K562 (cell line): ENCODE results near the gene ALDH3B2. TPM values are rescaled to one million over a fixed set of nuclear protein-coding genes. Genes with fewer than 3 reads are reported as not detected.
A peak's percentile ranks its signal among the peaks of the same experiment; 100 is the strongest.

Source experiments
- CEBPG ChIP-seq, 3 experiments: fragments of 200-800 bp in 1 of 3; sonication (Bioruptor generic) in 1 of 3; sonication (generic) in 1 of 3; formaldehyde crosslinking in 1 of 3; IDR thresholded peaks in 2 of 3; conservative IDR thresholded peaks in 1 of 3; 2 replicates each; pipeline versions ENCODE4 v1.6.1 to v1.8.0; 2016 to 2022; ENCODE audit warnings: missing compliant biosample characterization in 2 of 3, missing genetic modification characterization in 2 of 3, mild to moderate bottlenecking in 1 of 3, missing genetic modification reagents in 1 of 3
- CTCF ChIP-seq, 3 experiments: IDR thresholded peaks in 2 of 3; conservative IDR thresholded peaks in 1 of 3; 2 replicates each; pipeline ENCODE4 v1.5.1; 2011 to 2012; ENCODE audit warnings: low read length in 3 of 3, mild to moderate bottlenecking in 3 of 3, control low read depth in 2 of 3, improper control_type of control experiment in 1 of 3, inconsistent platforms in 1 of 3, low read depth in 1 of 3, mixed read lengths in 1 of 3, moderate library complexity in 1 of 3; ENCODE audit not compliant: insufficient read depth in 2 of 3
- GATA2 ChIP-seq: sonication (generic); formaldehyde crosslinking; IDR thresholded peaks from 2 replicates; pipeline ENCODE4 v1.4.0; 2020; ENCODE audit warnings: mild to moderate bottlenecking, missing genetic modification reagents
- HNRNPK ChIP-seq: fragments of 200-400 bp; formaldehyde crosslinking; IDR thresholded peaks from one replicate; pipeline ENCODE4 v1.6.1; 2018; ENCODE audit warnings: mild to moderate bottlenecking, low read depth, low read length; ENCODE audit not compliant: poor library complexity, severe bottlenecking
- NELFE ChIP-seq: IDR thresholded peaks from 2 replicates; pipeline ENCODE4 v1.6.1; 2011; ENCODE audit warnings: mild to moderate bottlenecking; ENCODE audit not compliant: insufficient read depth, insufficient read length
- POLR2A ChIP-seq: fragments of 450-650 bp; conservative IDR thresholded peaks from 2 replicates; pipeline ENCODE4 v1.6.1; 2016
- RAD21 ChIP-seq, 2 experiments: fragments of 250-450 bp in 1 of 2; fragments of 450-650 bp in 1 of 2; sonication (Bioruptor Pico) in 1 of 2; formaldehyde crosslinking in 1 of 2; IDR thresholded peaks in 1 of 2; conservative IDR thresholded peaks in 1 of 2; 2 replicates each; pipeline versions ENCODE4 v1.4.0 to v1.8.0; 2020 to 2022; ENCODE audit warnings: mild to moderate bottlenecking in 2 of 2, moderate library complexity in 1 of 2
- RBFOX2 ChIP-seq: fragments of 200-400 bp; formaldehyde crosslinking; IDR thresholded peaks from 2 replicates; pipeline ENCODE4 v1.6.1; 2017; ENCODE audit warnings: low read depth, mild to moderate bottlenecking, low read length, moderate library complexity
- STAT5B ChIP-seq: fragments of 250-450 bp; sonication (Bioruptor Pico); IDR thresholded peaks from 2 replicates; pipeline ENCODE4 v1.8.0; 2021; ENCODE audit warnings: mild to moderate bottlenecking, inconsistent platforms
- SUPT5H ChIP-seq: fragments of 450-650 bp; IDR thresholded peaks from 2 replicates; pipeline ENCODE4 v1.6.1; 2016
- ZNF699 ChIP-seq: fragments of 250-450 bp; sonication (Bioruptor Pico); IDR thresholded peaks from 2 replicates; pipeline ENCODE4 v1.8.0; 2021; ENCODE audit warnings: mild to moderate bottlenecking, moderate library complexity; ENCODE audit not compliant: insufficient replicate concordance
- polyA plus RNA-seq, 8 experiments: library from polyadenylated mRNA; depleted of rRNA in 4 of 8; stranded (reverse) in 5 of 8; unstranded in 3 of 8; fragments of >200 nt; fragmentation: Nextera tagmentation in 2 of 8; fragmentation: Illumina TruSeq in 1 of 8; extraction: Ambion mirVana in 2 of 8; extraction: Trizol in 1 of 8; gene quantifications; 2 replicates each; pipeline versions ENCODE4 v1.2.1 to v1.2.3, GENCODE V29; 2011 to 2014; ENCODE audit warnings: inconsistent platforms in 1 of 8, missing spikeins in 1 of 8
- total RNA-seq, 7 experiments: library from RNA; depleted of rRNA in 6 of 7; stranded (reverse); fragments of >200 nt in 6 of 7; fragmentation: Illumina TruSeq in 2 of 7; extraction: Trizol in 2 of 7; gene quantifications; 2 replicates each; pipeline versions ENCODE4 v1.2.1 to v1.2.3, GENCODE V29; 2011 to 2021; ENCODE audit warnings: low replicate concordance in 1 of 7

ALDH3B2 gene
- total and polyA plus RNA-seq, 9 of the 15 experiments (the other 6 are each of a cell fraction or from before 2014, with no cell fraction given): not detected

- TF ChIP-seq HNRNPK (no peak), GATA2 (CRISPR knock-in tag) (no peak), CTCF (IDR thresholded peaks at IDR 0.05 in 2 of 3, conservative IDR thresholded peaks at IDR 0.05 in 1 of 3; ENCODE audit: insufficient read depth in 2 of 3, low read depth in 1 of 3, low read length in 3 of 3) (no peak), POLR2A (peak; percentile 32; the same call in 1 of the 2 replicates), RAD21 (CRISPR knock-in tag; conservative IDR thresholded peaks at IDR 0.05 in 1 of 2, IDR thresholded peaks at IDR 0.05 in 1 of 2) (no peak), STAT5B (CRISPR knock-in tag) (no peak), CEBPG (CRISPR knock-in tag; IDR thresholded peaks at IDR 0.05) (no peak), CEBPG (tag; conservative IDR thresholded peaks at IDR 0.05 in 1 of 2, IDR thresholded peaks at IDR 0.05 in 1 of 2) (no peak), SUPT5H (0 out of 2 replicates have a peak, but pooled peaks have one; percentile 44), RBFOX2 (0 out of 2 replicates have a peak, but pooled peaks have one; percentile 22), ZNF699 (no peak), NELFE (no peak)
- TF ChIP-seq, all 486 proteins: peak for 4
These were observed 61.0 kb downstream of the ALDH3B2 start (continued) for GRCh38 chr11:67613313-67613959.
